ENCODE data around the gene SAMD5. TPM values are rescaled to one million over a fixed set of nuclear protein-coding genes. Genes with fewer than 3 reads are reported as not detected.

SAMD5 gene
- total and polyA plus RNA-seq, 10 of the 15 experiments (the other 5 are each of a cell fraction or from before 2014, with no cell fraction given): 0.01 to 0.23 (median 0.05) TPM; not detected in 5

GRCh38 chr6:147615659-147616456 lies 107.4 kb downstream of the SAMD5 start:
- in situ Hi-C loops (cut with MboI): no loop called here
- RAD21 ChIA-PET (ENCODE audit: unreplicated experiment): interaction anchor here (0.6 kb wide), 1 partner anchor 329 kb away, joined by 3 read pairs; no protein-coding TSS in a partner anchor

More at GRCh38 chr6:147615659-147616456, 107.4 kb downstream of the SAMD5 start:
- no peak overlapping the region for H3K4me2 ChIP-seq (ENCODE audit: control insufficient read depth, insufficient read depth)
- no peak for TF ChIP-seq BCL11A (IDR thresholded peaks at IDR 0.05; ENCODE audit: low read depth, low read length)
- TF ChIP-seq ZBTB33 (IDR thresholded peaks at IDR 0.05): no peak
- TF ChIP-seq RCOR1 (conservative IDR thresholded peaks at IDR 0.05; ENCODE audit: low read depth, low read length): no peak
- TF ChIP-seq DPF2 (IDR thresholded peaks at IDR 0.05): no peak
- TF ChIP-seq NFXL1 (IDR thresholded peaks at IDR 0.05; ENCODE audit: borderline replicate concordance): no peak
- no peak for TF ChIP-seq E4F1 (IDR thresholded peaks at IDR 0.05; ENCODE audit: borderline replicate concordance, partially characterized antibody)
- TF ChIP-seq CREB1 (IDR thresholded peaks at IDR 0.05; ENCODE audit: low read depth): no peak
- no peak for TF ChIP-seq SP1 (IDR thresholded peaks at IDR 0.05; ENCODE audit: low read depth, low read length)
- no peak for TF ChIP-seq CEBPZ (IDR thresholded peaks at IDR 0.05; ENCODE audit: low read depth, low read length)
- TF ChIP-seq ZBED1 (IDR thresholded peaks at IDR 0.05; ENCODE audit: borderline replicate concordance): no peak
- no peaks in the 10 kb centered on the region for H3K27me3 ChIP-seq (replicated peaks in 1 of 2; ENCODE audit: control insufficient read depth in 2 of 2, insufficient read depth in 2 of 2, low read length in 1 of 2)
- no peaks in the 10 kb centered on the region for H3K9me3 ChIP-seq (replicated peaks; ENCODE audit: control insufficient read depth, insufficient read depth, low read length)
- ChIA-PET POLR2A (no interaction called here), SMC1A (ENCODE audit: uncharacterized antibody, unreplicated experiment) (no interaction called here), CTCF (no interaction called here)
- H3K9ac ChIP-seq (ENCODE audit: control insufficient read depth, insufficient read depth, low read length): no peak overlapping the region
- no peaks in the 10 kb centered on the region for H3K79me2 ChIP-seq (ENCODE audit: control insufficient read depth, insufficient read depth, low read length)
- no TSS peak for BruUV-seq (replicated peaks)
- H2AFZ ChIP-seq (ENCODE audit: control insufficient read depth, low read depth, low read length): no peak overlapping the region
- FAIRE-seq (no peak), ATAC-seq (no peak), DNase-seq (ENCODE audit: low read depth, low spot score) (no peak)
- H3K4me1 ChIP-seq (ENCODE audit: control insufficient read depth, insufficient read depth, low read length): no peaks in the 10 kb centered on the region
- intact Hi-C loops (cut with micrococcal nuclease; ENCODE audit: unreplicated experiment): no loop called here
- no peaks in the 10 kb centered on the region for H3K36me3 ChIP-seq (ENCODE audit: control insufficient read depth in 2 of 2, insufficient read depth in 2 of 2, low read length in 1 of 2)
- WGBS (ENCODE audit: insufficient coverage, insufficient replicate concordance, low lambda C conversion rate, missing lambda C conversion rate): 11% methylated on average over 6 of the region's 6 CpGs
- no peak overlapping the region for H3K4me3 ChIP-seq
- no peak overlapping the region for H3K27ac ChIP-seq (ENCODE audit: control insufficient read depth, insufficient read depth)
- H4K20me1 ChIP-seq (ENCODE audit: control insufficient read depth, insufficient read depth): no peaks in the 10 kb centered on the region
